Measurements from ENCODE around the gene PTPRJ.

- no peak for TF ChIP-seq CTCF (IDR thresholded peaks at IDR 0.05)
- TF ChIP-seq POLR2A (IDR thresholded peaks at IDR 0.05) = no peak
These were observed 125.8 kb downstream of the PTPRJ start for GRCh38 chr11:48106166-48106565.
